Glutamatergic neuron (in vitro differentiated cells): ENCODE data around the gene ELK1. TPM values are rescaled to one million over a fixed set of nuclear protein-coding genes. Genes with fewer than 3 reads are reported as not detected.
A peak's percentile ranks its signal among the peaks of the same experiment; 100 is the strongest.

ENCODE experiments used
- DNase-seq: peaks from one replicate; pipeline ENCODE4 v3.0.0; 2022
- H3K27ac Mint-ChIP-seq: one replicate; pipeline ENCODE4 v1.8.0; 2020; ENCODE audit warnings: mild to moderate bottlenecking, mixed read lengths, inconsistent platforms; ENCODE audit not compliant: unreplicated experiment
- H3K27me3 Mint-ChIP-seq: one replicate; pipeline ENCODE4 v1.8.0; 2020; ENCODE audit warnings: mild to moderate bottlenecking, moderate library complexity, mixed read lengths, inconsistent platforms; ENCODE audit not compliant: unreplicated experiment
- H3K36me3 Mint-ChIP-seq: one replicate; pipeline ENCODE4 v1.8.0; 2020; ENCODE audit warnings: mild to moderate bottlenecking, mixed read lengths, inconsistent platforms; ENCODE audit not compliant: unreplicated experiment
- H3K4me1 Mint-ChIP-seq: one replicate; pipeline ENCODE4 v1.8.0; 2020; ENCODE audit warnings: mild to moderate bottlenecking, low read depth, mixed read lengths, inconsistent platforms; ENCODE audit not compliant: unreplicated experiment
- H3K4me3 Mint-ChIP-seq: one replicate; pipeline ENCODE4 v1.8.0; 2020; ENCODE audit warnings: mild to moderate bottlenecking, mixed read lengths, inconsistent platforms; ENCODE audit not compliant: unreplicated experiment
- H3K9me3 Mint-ChIP-seq: one replicate; pipeline ENCODE4 v1.8.0; 2020; ENCODE audit warnings: mild to moderate bottlenecking, moderate library complexity, mixed read lengths, inconsistent platforms; ENCODE audit not compliant: unreplicated experiment
- total RNA-seq: library from RNA; stranded (reverse); fragmentation: NEBNext Ultra II Directional; extraction: Animal tissue kit (Norgen Biotek cat#: 25700); gene quantifications from one replicate; pipeline ENCODE4 v1.2.1, GENCODE V29; 2021; ENCODE audit not compliant: unreplicated experiment
- TF ChIP-seq, protein P1 (sequence below): fragments of 200-600 bp; sonication (generic); IDR thresholded peaks from one replicate; pipeline ENCODE4 v1.5.0; 2021; ENCODE audit not compliant: partially characterized antibody, unreplicated experiment

Gene ELK1
- total RNA-seq, 1 donor from 2014 or later = 11.9 TPM

DNA sequence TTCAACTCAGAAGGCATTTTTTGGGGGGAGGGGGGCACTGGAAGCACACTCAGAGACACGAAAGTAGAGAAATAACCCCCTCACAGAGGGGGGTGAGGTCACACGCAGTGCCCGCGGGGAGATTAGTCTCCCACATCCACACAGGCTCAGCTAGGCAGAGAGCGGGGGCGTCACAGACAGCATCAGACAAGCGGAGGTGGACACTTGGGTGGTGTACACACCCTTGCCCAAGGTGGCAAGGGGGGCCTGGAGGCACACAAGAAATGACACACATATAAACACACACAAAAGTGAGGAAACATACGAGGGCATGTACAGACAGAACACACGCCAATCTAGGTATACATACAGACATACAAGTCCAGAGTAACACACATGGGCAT is 30.1 kb downstream of the ELK1 start:
- peaks cover 9% of the 10 kb centered on the region for H3K27me3 Mint-ChIP-seq
- no peaks in the 10 kb centered on the region for H3K9me3 Mint-ChIP-seq
- peaks cover 7% of the 10 kb centered on the region for H3K4me1 Mint-ChIP-seq
- TF ChIP-seq, protein P1, sequence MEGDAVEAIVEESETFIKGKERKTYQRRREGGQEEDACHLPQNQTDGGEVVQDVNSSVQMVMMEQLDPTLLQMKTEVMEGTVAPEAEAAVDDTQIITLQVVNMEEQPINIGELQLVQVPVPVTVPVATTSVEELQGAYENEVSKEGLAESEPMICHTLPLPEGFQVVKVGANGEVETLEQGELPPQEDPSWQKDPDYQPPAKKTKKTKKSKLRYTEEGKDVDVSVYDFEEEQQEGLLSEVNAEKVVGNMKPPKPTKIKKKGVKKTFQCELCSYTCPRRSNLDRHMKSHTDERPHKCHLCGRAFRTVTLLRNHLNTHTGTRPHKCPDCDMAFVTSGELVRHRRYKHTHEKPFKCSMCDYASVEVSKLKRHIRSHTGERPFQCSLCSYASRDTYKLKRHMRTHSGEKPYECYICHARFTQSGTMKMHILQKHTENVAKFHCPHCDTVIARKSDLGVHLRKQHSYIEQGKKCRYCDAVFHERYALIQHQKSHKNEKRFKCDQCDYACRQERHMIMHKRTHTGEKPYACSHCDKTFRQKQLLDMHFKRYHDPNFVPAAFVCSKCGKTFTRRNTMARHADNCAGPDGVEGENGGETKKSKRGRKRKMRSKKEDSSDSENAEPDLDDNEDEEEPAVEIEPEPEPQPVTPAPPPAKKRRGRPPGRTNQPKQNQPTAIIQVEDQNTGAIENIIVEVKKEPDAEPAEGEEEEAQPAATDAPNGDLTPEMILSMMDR = no peak
- no peak for DNase-seq
- H3K27ac Mint-ChIP-seq = no peak overlapping the region
- H3K36me3 Mint-ChIP-seq = no peaks in the 10 kb centered on the region
- H3K4me3 Mint-ChIP-seq = peak overlapping the region; percentile 76

DNA sequence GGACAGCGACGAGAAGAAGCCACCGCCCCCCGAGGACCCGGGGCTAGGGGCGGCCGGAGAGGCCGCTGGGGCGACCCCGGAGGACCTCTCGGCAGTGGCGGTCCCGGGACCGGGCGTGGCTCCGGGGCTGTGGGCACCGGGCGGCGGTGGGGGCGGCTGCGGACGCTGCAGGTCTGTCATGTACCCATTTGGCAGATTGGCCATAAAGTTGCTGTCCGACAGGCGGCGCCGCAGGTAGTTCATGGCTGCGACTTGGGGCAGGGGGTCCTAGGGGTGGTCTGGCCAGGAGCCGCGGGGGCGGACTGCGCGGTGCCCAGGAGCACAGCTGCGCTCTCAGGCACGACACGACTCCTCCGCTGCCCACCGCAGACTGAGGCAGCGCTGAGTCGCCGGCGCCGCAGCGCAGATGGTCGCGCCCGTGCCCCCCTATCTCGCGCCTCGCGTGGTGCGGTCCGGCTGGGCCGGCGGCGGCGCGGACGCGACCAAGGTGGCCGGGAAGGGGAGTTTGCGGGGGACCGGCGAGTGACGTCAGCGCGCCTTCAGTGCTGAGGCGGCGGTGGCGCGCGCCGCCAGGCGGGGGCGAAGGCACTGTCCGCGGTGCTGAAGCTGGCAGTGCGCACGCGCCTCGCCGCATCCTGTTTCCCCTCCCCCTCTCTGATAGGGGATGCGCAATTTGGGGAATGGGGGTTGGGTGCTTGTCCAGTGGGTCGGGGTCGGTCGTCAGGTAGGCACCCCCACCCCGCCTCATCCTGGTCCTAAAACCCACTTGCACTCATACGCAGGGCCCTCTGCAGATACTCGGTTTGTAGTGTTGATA is 30.7 kb downstream of the ELK1 start, which contains the start of gene SYN1:
SYN1 (minus strand) TSS at position 372 of the 817 bp plus-strand sequence; CDS start at position 243, 129 bp downstream.
- peak; percentile 86 for DNase-seq
- Mint-ChIP-seq H3K36me3 (no peaks in the 10 kb centered on the region), H3K4me1 (peaks cover 7% of the 10 kb centered on the region), H3K4me3 (peak within 1 kb of the TSS; percentile 77), H3K9me3 (no peaks in the 10 kb centered on the region), H3K27ac (peak within 1 kb of the TSS; percentile 22), H3K27me3 (peaks cover 9% of the 10 kb centered on the region)
- TF ChIP-seq, protein P1 = peak; percentile 13

DNA sequence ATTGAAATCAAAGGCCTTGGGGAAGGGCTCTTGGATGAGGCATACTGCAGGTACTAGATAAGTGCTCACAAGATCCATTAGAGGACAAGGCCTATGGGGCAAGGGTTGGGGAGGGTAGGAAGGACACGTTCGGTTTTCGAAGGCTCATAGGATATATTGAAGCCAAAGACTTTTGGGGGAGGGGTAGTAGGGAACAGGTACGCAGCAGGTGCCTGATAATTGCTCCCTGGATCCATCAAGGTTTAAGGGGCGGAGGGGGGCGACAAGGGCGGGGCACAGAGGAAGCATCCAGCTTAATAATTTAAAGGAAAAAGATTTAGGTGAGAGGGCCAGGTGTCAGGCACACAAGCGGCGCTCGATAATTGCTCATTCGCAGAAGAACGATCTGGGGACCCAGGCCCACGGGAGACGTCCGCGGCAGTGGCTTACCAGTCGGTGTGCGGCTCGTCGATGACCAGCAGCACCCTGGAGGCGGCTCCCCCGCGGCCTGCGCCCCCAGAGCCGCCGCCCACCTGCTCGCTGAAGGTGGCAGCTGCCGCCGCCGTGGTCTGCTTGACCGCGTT is 31.4 kb downstream of the ELK1 start:
- peaks cover 7% of the 10 kb centered on the region for H3K4me1 Mint-ChIP-seq
- H3K4me3 Mint-ChIP-seq = peak overlapping the region; percentile 77
- TF ChIP-seq, protein P1 = no peak
- DNase-seq = no peak
- H3K27ac Mint-ChIP-seq = peak overlapping the region; percentile 22
- no peaks in the 10 kb centered on the region for H3K36me3 Mint-ChIP-seq
- H3K27me3 Mint-ChIP-seq = peaks cover 7% of the 10 kb centered on the region
- no peaks in the 10 kb centered on the region for H3K9me3 Mint-ChIP-seq

DNA sequence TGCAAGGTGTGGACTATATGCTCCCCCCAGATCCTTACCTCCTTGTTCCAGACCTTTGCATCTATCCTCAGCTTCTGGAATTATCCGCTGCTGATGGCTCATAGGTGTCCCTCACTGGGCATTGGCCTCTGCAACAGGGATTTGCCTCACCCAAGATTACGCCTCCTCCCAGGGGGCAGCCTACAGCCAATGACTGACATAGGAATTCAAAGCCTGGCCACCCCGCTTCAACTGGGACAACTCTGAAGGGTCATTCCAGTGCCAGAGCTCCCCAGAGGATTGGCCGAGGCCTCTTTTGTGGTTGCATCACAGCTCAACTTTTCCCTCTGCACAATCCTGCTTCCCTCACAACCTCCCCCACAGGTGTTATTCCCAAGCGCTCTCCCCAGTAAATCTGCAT is 35.7 kb downstream of the ELK1 start:
- peaks cover 1% of the 10 kb centered on the region for H3K9me3 Mint-ChIP-seq
- peaks cover 4% of the 10 kb centered on the region for H3K27me3 Mint-ChIP-seq
- peaks cover 7% of the 10 kb centered on the region for H3K4me1 Mint-ChIP-seq
- H3K4me3 Mint-ChIP-seq = no peak overlapping the region
- H3K36me3 Mint-ChIP-seq = no peaks in the 10 kb centered on the region
- TF ChIP-seq, protein P1 = no peak
- DNase-seq = no peak
- H3K27ac Mint-ChIP-seq = no peak overlapping the region

DNA sequence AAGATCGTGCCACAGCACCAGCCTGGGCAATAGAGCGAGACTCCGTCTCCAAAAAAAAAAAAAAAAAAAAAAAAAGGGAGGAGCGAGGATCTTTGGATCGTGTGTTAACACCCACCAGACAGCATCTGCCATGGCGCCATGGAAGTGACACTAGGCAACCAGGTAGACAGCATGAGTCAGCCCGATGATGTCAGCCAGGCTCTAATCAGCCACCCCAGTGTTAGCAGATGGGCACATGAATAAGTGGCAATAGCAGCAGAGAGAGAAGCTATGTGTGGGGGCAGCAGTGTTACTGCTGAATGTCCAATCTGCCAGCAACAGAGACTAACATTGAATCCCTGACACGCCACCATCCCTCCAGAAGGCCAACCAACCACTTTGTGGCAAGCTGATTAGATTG is 37.3 kb downstream of the ELK1 start:
- DNase-seq = no peak
- TF ChIP-seq, protein P1 = no peak
- H3K4me3 Mint-ChIP-seq = no peak overlapping the region
- peaks cover 7% of the 10 kb centered on the region for H3K4me1 Mint-ChIP-seq
- peaks cover 1% of the 10 kb centered on the region for H3K9me3 Mint-ChIP-seq
- no peak overlapping the region for H3K27ac Mint-ChIP-seq
- peaks cover 1% of the 10 kb centered on the region for H3K27me3 Mint-ChIP-seq
- H3K36me3 Mint-ChIP-seq = no peaks in the 10 kb centered on the region
